DND-41 (cell line): ENCODE data around the gene TMBIM6.

Experiments
- CTCF ChIP-seq: IDR thresholded peaks from 2 replicates; pipeline ENCODE4 v1.5.1; 2012; ENCODE audit warnings: borderline replicate concordance, low read length, moderate library complexity, mild to moderate bottlenecking; ENCODE audit not compliant: poor library complexity, severe bottlenecking; ENCODE audit errors: extremely low read depth
- EZH2 ChIP-seq: IDR thresholded peaks from 3 replicates; pipeline ENCODE4 v1.6.1; 2012; ENCODE audit warnings: borderline replicate concordance, low read depth, mild to moderate bottlenecking, moderate library complexity, low read length, inconsistent platforms; ENCODE audit not compliant: severe bottlenecking

GRCh38 chr12:49805409-49805808 is 64.1 kb downstream of the TMBIM6 start:
- TF ChIP-seq CTCF (no peak), EZH2 (no peak)
